ENCODE data around the gene ESPN. TPM values are rescaled to one million over a fixed set of nuclear protein-coding genes. Genes with fewer than 3 reads are reported as not detected.

Gene ESPN
- total and polyA plus RNA-seq, 10 of the 15 experiments (the other 5 are each of a cell fraction or from before 2014, with no cell fraction given): 0.18 to 0.71 (median 0.59) TPM; not detected in 7

- TF ChIP-seq BCL3 (IDR thresholded peaks at IDR 0.05; ENCODE audit: borderline replicate concordance, insufficient read depth, low read depth, low read length, poor library complexity, severe bottlenecking) (no peak), ESRRA (IDR thresholded peaks at IDR 0.05; ENCODE audit: low read length) (no peak), JUND (IDR thresholded peaks at IDR 0.05; ENCODE audit: low read depth, low read length) (no peak), EP300 (IDR thresholded peaks at IDR 0.05; ENCODE audit: borderline replicate concordance in 1 of 2, control insufficient read depth in 1 of 2, low read depth in 2 of 2, low read length in 2 of 2) (no peak), NFYB (IDR thresholded peaks at IDR 0.05; ENCODE audit: insufficient read depth, low read depth, low read length) (peak; percentile 55; the same call in 1 of the 2 replicates), MXI1 (IDR thresholded peaks at IDR 0.05; ENCODE audit: low read depth, low read length) (peak; percentile 94), SKIL (IDR thresholded peaks at IDR 0.05; ENCODE audit: low read depth, poor library complexity, severe bottlenecking) (no peak), YBX1 (IDR thresholded peaks at IDR 0.05) (no peak), ETV6 (conservative IDR thresholded peaks at IDR 0.05 in 1 of 2, IDR thresholded peaks at IDR 0.05 in 1 of 2; ENCODE audit: borderline replicate concordance in 1 of 2, low read depth in 1 of 2) (no peak), FOXK2 (IDR thresholded peaks at IDR 0.05) (no peak), FOS (IDR thresholded peaks at IDR 0.05; ENCODE audit: borderline replicate concordance, extremely low read depth, insufficient read length) (no peak), SPI1 (IDR thresholded peaks at IDR 0.05; ENCODE audit: borderline replicate concordance, insufficient read depth, low read depth, low read length) (no peak), GABPA (IDR thresholded peaks at IDR 0.05; ENCODE audit: low read depth) (no peak), PAX8 (IDR thresholded peaks at IDR 0.05) (no peak)
- TF ChIP-seq, protein P1, sequence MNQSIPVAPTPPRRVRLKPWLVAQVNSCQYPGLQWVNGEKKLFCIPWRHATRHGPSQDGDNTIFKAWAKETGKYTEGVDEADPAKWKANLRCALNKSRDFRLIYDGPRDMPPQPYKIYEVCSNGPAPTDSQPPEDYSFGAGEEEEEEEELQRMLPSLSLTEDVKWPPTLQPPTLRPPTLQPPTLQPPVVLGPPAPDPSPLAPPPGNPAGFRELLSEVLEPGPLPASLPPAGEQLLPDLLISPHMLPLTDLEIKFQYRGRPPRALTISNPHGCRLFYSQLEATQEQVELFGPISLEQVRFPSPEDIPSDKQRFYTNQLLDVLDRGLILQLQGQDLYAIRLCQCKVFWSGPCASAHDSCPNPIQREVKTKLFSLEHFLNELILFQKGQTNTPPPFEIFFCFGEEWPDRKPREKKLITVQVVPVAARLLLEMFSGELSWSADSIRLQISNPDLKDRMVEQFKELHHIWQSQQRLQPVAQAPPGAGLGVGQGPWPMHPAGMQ (IDR thresholded peaks at IDR 0.05; ENCODE audit: borderline replicate concordance): no peak
- TF ChIP-seq, protein P2, sequence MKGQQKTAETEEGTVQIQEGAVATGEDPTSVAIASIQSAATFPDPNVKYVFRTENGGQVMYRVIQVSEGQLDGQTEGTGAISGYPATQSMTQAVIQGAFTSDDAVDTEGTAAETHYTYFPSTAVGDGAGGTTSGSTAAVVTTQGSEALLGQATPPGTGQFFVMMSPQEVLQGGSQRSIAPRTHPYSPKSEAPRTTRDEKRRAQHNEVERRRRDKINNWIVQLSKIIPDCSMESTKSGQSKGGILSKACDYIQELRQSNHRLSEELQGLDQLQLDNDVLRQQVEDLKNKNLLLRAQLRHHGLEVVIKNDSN (IDR thresholded peaks at IDR 0.05; ENCODE audit: borderline replicate concordance, extremely low read length, insufficient read depth, low read depth, low read length): peak; percentile 48
- TF ChIP-seq, protein P3, sequence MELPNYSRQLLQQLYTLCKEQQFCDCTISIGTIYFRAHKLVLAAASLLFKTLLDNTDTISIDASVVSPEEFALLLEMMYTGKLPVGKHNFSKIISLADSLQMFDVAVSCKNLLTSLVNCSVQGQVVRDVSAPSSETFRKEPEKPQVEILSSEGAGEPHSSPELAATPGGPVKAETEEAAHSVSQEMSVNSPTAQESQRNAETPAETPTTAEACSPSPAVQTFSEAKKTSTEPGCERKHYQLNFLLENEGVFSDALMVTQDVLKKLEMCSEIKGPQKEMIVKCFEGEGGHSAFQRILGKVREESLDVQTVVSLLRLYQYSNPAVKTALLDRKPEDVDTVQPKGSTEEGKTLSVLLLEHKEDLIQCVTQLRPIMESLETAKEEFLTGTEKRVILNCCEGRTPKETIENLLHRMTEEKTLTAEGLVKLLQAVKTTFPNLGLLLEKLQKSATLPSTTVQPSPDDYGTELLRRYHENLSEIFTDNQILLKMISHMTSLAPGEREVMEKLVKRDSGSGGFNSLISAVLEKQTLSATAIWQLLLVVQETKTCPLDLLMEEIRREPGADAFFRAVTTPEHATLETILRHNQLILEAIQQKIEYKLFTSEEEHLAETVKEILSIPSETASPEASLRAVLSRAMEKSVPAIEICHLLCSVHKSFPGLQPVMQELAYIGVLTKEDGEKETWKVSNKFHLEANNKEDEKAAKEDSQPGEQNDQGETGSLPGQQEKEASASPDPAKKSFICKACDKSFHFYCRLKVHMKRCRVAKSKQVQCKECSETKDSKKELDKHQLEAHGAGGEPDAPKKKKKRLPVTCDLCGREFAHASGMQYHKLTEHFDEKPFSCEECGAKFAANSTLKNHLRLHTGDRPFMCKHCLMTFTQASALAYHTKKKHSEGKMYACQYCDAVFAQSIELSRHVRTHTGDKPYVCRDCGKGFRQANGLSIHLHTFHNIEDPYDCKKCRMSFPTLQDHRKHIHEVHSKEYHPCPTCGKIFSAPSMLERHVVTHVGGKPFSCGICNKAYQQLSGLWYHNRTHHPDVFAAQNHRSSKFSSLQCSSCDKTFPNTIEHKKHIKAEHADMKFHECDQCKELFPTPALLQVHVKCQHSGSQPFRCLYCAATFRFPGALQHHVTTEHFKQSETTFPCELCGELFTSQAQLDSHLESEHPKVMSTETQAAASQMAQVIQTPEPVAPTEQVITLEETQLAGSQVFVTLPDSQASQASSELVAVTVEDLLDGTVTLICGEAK (IDR thresholded peaks at IDR 0.05; ENCODE audit: borderline replicate concordance): no peak
Observed at GRCh38 chr1:6393400-6394187, 31.0 kb upstream of the ESPN start, which contains the start of gene ACOT7 (continued).

Measured in GM12878 (cell line).